HCEC 1CT (cell line): ENCODE results near the gene TRIM27.
"Not testable (repeated sequence)": the region's sequence is repeated elsewhere in the genome, so short reads cannot be mapped to it uniquely, and the experiment has no call there.

ENCODE experiments used
- DNase-seq: peaks from one replicate; pipeline ENCODE4 v3.0.0-alpha.2; 2017

Gene TRIM27

DNA sequence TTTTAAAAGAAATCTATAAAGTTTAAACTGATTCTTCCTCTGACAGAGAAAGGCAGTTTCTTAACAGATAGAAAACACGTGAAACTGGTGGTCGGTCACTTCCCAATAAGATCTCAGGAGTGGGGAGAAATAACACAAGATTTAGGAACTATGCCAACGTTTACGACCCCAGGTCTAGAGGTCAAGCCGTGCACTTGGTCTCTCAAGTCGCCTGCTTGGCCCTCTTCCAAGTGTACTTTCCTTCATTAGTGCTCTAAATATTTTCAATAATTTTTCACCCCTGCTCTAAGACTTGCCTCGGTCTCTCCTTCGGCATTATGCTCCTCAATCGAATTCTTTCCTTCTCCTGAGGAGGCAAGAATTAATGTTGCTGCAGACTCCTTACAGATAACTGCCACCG, 61.7 kb downstream of the TRIM27 start:
- DNase-seq: no peak

GRCh38 chr6:28861339-28861738, 62.4 kb downstream of the TRIM27 start:
- no peak for DNase-seq

GRCh38 chr6:28860581-28860980, 63.2 kb downstream of the TRIM27 start:
- no peak for DNase-seq

- no peak for DNase-seq
Measured at GRCh38 chr6:28858963-28859362, 64.8 kb downstream of the TRIM27 start.

DNA sequence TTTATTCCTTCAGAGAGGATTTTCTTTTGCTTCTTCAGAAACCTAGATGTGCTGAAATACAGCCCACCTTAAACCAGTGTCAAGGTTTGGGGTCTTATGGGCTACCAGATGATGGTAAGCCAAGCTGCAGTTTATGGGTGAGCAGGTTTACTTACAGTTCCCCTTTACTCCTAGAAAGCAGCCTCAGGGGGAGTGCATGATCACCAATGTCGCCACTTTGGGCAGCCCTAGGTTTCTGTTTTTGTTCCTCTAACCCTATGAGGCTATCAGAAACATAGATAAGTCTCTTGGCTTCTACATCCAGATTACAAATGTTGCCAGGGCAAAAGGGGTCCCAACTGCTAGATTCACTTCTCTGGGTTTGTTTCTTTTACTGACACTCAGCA, 67.2 kb downstream of the TRIM27 start:
- no peak for DNase-seq

DNA sequence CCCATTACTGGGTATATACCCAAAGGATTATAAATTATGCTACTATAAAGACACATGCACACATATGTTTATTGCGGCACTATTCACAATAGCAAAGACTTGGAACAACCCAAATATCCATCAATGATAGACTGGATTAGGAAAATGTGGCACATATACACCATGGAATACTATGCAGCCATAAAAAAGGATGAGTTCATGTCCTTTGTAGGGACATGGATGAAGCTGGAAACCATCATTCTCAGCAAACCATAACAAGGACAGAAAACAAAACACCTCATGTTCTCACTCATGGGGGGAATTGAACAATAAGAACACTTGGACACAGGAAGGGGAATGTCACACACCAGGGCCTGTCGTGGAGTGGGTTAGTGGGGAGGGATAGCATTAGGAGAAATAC, 69.4 kb downstream of the TRIM27 start:
- DNase-seq: not testable (repeated sequence)
